Fibroblast of pulmonary artery (primary cell): ENCODE data around the gene ZDHHC14.

Source experiments
- DNase-seq: peaks from one replicate; pipeline ENCODE4 v3.0.0-alpha.2; 2010; ENCODE audit warnings: low read depth
- H3K4me3 ChIP-seq: replicated peaks from 2 replicates; pipeline ENCODE4 v1.5.1; 2011; ENCODE audit warnings: low read depth, mild to moderate bottlenecking, control low read depth, low read length, moderate library complexity
- TF ChIP-seq, protein P1 (sequence below): IDR thresholded peaks from 2 replicates; pipeline ENCODE4 v1.5.1; 2011; ENCODE audit warnings: mild to moderate bottlenecking, control low read depth, low read length, inconsistent platforms; ENCODE audit errors: missing control alignments

Gene ZDHHC14

DNA sequence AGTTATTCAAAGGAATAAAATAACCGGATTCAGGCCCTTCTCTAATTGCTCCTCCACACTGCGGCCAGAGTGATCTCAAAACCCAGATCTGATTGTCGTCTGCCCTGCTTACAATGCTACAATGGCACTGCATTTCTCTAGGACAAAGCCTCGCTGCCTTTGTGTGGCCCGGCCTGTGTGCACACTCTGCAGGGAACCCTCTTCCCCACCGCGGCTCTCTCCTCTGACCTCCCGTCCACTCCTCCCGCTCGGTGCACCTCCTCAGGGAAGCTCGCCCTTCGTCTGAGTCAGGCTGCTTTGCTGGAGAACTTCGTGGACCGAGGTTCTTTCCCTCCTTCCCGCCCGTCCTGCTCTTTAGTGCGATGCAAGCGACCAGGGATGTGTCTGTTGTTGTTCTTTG is 340.4 kb downstream of the ZDHHC14 start:
- DNase-seq = no peak
- TF ChIP-seq, protein P1, sequence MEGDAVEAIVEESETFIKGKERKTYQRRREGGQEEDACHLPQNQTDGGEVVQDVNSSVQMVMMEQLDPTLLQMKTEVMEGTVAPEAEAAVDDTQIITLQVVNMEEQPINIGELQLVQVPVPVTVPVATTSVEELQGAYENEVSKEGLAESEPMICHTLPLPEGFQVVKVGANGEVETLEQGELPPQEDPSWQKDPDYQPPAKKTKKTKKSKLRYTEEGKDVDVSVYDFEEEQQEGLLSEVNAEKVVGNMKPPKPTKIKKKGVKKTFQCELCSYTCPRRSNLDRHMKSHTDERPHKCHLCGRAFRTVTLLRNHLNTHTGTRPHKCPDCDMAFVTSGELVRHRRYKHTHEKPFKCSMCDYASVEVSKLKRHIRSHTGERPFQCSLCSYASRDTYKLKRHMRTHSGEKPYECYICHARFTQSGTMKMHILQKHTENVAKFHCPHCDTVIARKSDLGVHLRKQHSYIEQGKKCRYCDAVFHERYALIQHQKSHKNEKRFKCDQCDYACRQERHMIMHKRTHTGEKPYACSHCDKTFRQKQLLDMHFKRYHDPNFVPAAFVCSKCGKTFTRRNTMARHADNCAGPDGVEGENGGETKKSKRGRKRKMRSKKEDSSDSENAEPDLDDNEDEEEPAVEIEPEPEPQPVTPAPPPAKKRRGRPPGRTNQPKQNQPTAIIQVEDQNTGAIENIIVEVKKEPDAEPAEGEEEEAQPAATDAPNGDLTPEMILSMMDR = no peak
- H3K4me3 ChIP-seq = no peak overlapping the region

DNA sequence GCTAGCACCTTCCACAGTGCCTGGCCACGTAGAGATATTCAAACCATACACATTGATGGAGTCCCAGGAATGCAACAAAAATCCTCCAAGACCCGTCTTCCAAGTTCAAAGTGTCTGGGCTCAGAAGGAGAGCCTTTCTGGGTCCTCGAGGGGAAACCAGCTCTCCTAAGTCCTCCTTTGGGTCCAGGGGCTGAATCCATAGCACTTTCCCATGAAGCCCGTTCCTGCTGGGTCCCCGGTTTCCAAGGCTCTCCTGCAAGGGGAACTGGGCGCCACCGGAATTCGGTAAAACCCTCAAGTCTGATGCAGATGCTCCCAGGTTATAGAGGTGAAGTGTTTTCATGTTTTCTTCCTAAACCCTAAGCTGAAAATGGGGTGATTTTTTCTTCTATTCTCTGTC is 340.8 kb downstream of the ZDHHC14 start:
- TF ChIP-seq, protein P1 = no peak
- no peak for DNase-seq
- no peak overlapping the region for H3K4me3 ChIP-seq

DNA sequence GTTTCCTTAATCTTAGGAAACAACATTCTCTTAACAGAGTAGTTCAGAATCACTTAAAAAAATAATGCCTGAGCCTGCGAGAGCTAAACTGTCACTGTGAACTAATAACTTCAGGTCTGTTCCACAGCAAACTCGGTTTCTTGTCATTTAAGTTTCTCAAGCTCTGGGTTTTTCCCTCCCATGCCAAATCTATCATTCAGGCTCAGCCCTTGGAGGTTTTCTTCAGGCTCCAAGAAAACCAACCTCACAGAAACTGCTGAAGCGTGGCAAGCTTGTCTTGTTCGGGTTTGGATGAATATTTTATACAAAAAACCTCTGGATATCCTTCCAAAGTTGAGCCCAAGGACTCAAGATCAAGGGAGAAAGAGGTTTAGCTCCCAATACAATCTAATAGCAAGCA is 342.4 kb downstream of the ZDHHC14 start:
- DNase-seq = no peak
- TF ChIP-seq, protein P1 = no peak
- no peak overlapping the region for H3K4me3 ChIP-seq

DNA sequence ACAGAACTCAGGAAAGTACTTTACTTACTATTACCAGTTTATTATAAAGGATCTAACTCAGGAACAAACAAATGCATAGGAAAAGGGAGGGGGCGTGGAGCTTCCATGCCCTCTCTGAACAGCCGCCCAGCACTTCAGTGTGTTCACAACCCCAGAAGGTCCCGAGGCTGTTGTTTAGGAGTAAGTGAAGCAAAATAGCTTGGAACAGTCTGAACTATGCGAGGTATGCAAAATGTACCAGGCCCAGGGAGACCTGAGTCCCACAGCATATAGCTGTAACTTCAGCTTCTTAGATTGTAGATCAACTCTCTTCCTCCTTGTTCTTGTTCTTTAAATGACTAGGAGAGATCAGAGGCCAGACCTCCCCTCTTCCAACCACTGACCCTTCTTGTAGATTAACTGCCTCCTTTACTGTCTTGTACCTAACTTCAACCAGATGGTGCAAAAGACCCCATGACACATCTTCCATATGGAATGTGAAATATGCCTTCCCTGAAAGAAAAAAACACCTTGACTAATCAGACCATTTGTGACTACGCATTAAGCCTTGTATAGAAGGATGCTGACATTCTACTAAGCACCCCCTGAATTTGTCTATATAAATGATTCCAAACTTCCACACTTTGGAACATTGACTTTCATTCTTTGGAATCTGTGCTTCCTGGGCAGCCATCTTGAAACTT is 343.3 kb downstream of the ZDHHC14 start:
- no peak for DNase-seq
- no peak overlapping the region for H3K4me3 ChIP-seq
- TF ChIP-seq, protein P1 = no peak

DNA sequence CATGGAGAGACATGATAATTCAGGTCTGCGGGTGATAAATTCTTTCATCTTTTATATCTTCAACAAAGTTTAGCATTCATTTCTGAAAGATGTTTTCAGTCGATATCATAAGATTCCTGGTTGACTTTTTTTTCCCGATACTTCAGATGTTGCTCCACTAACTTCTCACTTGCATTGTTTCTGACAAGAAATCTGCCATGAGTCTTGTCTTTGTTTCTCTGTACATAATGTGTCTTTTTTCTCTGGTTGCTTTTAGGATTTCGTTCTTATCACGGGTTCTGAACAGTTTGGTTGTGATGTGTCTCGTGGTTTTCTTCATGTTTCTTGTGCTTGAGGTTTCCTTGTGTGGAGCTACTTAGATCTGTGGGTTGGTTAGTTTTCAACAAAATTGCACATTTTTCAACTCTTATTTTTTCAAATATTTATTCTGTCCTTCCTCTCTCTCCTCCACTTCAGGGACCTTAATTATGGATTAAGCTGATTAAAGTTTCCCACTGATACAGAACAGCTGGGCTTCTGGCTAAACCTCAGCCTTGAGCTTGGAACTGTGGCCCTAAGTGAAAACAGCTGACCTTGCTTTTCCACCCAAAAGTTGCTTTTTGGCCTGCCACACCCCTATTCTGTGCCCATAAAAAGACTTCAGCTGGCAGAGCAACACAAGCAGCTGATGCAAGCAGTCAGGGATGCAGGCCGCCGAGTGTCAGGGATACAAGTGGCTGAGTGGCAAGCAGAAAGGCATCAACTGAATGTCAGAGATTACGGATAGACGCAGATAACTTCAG is 344.2 kb downstream of the ZDHHC14 start:
- no peak overlapping the region for H3K4me3 ChIP-seq
- DNase-seq = no peak
- TF ChIP-seq, protein P1 = no peak

DNA sequence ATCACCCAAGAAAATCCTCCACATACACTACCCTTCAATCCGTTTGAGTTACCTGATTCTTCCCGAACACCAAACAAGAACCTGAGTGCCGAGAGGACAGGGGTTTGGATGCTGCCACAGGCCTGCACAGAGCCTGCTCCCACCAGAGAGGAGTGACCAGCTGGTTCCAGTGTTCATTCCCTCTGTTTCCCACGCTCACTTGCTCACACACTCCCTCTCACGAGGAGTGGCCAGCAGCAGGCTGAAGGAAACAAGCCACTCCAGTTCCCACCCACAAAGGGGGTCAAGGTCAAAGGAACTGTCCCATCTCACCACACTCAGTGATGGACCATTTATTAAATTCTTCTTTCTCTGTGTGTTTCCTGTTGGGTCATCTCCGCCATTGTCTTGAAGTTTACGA is 344.8 kb downstream of the ZDHHC14 start:
- no peak overlapping the region for H3K4me3 ChIP-seq
- DNase-seq = no peak
- TF ChIP-seq, protein P1 = no peak
